Measurements from ENCODE around the gene USP11.

The USP11 gene

DNA sequence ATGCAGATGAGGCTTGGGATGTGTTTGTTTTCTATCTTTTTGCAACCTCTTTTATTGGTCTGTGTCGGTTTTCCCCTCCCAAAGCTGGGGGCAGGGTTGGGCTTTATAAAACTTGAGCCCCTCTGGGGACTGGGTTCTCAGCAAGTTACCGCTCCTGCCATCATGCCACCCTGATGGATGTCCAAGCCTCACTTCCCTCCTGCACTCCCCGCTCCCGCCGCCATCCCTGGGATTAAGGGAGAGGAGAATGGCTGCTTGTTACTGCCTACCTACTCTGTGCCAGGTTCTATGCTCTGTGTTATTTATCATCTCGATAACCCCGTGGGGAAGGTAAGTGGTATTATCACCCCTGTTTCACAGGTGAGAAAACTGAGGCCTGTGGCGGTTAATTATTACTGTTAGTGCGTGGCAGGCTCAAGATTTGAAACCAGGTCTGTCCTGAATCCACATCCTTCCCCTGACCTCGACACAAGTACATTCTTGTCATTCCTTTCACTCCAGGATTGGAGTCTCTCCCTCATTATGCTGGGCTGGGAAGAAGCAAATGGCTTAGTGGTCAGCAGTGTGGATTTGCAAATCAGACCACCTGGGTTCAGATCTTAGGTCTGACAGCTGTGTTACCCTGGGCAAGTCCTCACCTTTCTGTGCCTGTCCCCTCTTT, 34.7 kb upstream of the USP11 start (continued):
- TF ChIP-seq, protein P1, sequence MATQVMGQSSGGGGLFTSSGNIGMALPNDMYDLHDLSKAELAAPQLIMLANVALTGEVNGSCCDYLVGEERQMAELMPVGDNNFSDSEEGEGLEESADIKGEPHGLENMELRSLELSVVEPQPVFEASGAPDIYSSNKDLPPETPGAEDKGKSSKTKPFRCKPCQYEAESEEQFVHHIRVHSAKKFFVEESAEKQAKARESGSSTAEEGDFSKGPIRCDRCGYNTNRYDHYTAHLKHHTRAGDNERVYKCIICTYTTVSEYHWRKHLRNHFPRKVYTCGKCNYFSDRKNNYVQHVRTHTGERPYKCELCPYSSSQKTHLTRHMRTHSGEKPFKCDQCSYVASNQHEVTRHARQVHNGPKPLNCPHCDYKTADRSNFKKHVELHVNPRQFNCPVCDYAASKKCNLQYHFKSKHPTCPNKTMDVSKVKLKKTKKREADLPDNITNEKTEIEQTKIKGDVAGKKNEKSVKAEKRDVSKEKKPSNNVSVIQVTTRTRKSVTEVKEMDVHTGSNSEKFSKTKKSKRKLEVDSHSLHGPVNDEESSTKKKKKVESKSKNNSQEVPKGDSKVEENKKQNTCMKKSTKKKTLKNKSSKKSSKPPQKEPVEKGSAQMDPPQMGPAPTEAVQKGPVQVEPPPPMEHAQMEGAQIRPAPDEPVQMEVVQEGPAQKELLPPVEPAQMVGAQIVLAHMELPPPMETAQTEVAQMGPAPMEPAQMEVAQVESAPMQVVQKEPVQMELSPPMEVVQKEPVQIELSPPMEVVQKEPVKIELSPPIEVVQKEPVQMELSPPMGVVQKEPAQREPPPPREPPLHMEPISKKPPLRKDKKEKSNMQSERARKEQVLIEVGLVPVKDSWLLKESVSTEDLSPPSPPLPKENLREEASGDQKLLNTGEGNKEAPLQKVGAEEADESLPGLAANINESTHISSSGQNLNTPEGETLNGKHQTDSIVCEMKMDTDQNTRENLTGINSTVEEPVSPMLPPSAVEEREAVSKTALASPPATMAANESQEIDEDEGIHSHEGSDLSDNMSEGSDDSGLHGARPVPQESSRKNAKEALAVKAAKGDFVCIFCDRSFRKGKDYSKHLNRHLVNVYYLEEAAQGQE (tag by site-specific recombination; IDR thresholded peaks at IDR 0.05): no peak
- no peak for TF ChIP-seq ZNF426 (tag by site-specific recombination; IDR thresholded peaks at IDR 0.05)

DNA sequence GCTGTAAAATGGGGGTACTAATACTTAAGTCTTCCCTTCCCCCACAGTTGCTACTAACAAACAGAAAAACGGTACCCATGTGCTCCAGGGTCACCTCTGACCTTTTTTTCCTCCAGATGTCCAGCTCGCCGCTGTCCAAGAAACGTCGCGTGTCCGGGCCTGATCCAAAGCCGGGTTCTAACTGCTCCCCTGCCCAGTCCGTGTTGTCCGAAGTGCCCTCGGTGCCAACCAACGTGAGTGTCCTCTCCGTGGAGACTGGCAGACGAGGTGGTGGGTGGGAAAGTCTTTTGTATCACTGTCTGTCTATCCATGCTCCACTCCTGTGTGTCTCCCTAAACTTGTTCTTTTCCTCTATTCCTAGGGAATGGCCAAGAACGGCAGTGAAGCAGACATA, 34.1 kb upstream of the USP11 start:
- Histone ChIP-seq H3K27ac (ENCODE audit: extremely low read depth, low read depth, low read length) (no peak overlapping the region), H3K9me3 (ENCODE audit: control insufficient read depth, insufficient read depth, low read depth, low read length) (no peaks in the 10 kb centered on the region), H3K4me1 (ENCODE audit: control insufficient read depth, insufficient read depth, low read length) (peaks cover 10% of the 10 kb centered on the region; the same call in 1 of the 2 replicates), H3K36me3 (ENCODE audit: control insufficient read depth in 2 of 2, insufficient read depth in 1 of 2, low read length in 2 of 2) (peaks cover 42 to 87% of the 10 kb centered on the region in 2 experiments), H3K4me3 (ENCODE audit: low read depth, low read length) (no peak overlapping the region)
- ChIA-PET POLR2A (interaction anchor here (1.4 kb wide), 1 partner anchor 19 kb away, joined by 3 read pairs; the partner anchor contains the start of gene CDK16), CTCF (interaction anchor here (0.6 kb wide), 1 partner anchor 171 kb away, joined by 3 read pairs; the partner anchor contains the start of gene ZNF157)
- TF ChIP-seq, protein P2, sequence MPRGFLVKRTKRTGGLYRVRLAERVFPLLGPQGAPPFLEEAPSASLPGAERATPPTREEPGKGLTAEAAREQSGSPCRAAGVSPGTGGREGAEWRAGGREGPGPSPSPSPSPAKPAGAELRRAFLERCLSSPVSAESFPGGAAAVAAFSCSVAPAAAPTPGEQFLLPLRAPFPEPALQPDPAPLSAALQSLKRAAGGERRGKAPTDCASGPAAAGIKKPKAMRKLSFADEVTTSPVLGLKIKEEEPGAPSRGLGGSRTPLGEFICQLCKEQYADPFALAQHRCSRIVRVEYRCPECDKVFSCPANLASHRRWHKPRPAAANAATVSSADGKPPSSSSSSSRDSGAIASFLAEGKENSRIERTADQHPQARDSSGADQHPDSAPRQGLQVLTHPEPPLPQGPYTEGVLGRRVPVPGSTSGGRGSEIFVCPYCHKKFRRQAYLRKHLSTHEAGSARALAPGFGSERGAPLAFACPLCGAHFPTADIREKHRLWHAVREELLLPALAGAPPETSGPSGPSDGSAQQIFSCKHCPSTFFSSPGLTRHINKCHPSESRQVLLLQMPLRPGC (tag by site-specific recombination; IDR thresholded peaks at IDR 0.05): no peak
- TF ChIP-seq PRDM1 (tag by site-specific recombination; IDR thresholded peaks at IDR 0.05) (no peak), ZNF664 (tag by site-specific recombination; IDR thresholded peaks at IDR 0.05) (no peak), YY1 (tag by site-specific recombination; IDR thresholded peaks at IDR 0.05) (no peak), ZNF2 (tag by site-specific recombination; IDR thresholded peaks at IDR 0.05) (no peak), ZFP3 (tag by site-specific recombination; IDR thresholded peaks at IDR 0.05; ENCODE audit: low read depth) (no peak), HOXA7 (CRISPR knock-in tag; IDR thresholded peaks at IDR 0.05; ENCODE audit: borderline replicate concordance) (no peak), ZBTB7A (tag by site-specific recombination; IDR thresholded peaks at IDR 0.05; ENCODE audit: low read depth) (no peak)
- TF ChIP-seq, protein P3, sequence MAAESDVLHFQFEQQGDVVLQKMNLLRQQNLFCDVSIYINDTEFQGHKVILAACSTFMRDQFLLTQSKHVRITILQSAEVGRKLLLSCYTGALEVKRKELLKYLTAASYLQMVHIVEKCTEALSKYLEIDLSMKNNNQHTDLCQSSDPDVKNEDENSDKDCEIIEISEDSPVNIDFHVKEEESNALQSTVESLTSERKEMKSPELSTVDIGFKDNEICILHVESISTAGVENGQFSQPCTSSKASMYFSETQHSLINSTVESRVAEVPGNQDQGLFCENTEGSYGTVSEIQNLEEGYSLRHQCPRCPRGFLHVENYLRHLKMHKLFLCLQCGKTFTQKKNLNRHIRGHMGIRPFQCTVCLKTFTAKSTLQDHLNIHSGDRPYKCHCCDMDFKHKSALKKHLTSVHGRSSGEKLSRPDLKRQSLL (tag by site-specific recombination; IDR thresholded peaks at IDR 0.05): no peak
- TF ChIP-seq, protein P4, sequence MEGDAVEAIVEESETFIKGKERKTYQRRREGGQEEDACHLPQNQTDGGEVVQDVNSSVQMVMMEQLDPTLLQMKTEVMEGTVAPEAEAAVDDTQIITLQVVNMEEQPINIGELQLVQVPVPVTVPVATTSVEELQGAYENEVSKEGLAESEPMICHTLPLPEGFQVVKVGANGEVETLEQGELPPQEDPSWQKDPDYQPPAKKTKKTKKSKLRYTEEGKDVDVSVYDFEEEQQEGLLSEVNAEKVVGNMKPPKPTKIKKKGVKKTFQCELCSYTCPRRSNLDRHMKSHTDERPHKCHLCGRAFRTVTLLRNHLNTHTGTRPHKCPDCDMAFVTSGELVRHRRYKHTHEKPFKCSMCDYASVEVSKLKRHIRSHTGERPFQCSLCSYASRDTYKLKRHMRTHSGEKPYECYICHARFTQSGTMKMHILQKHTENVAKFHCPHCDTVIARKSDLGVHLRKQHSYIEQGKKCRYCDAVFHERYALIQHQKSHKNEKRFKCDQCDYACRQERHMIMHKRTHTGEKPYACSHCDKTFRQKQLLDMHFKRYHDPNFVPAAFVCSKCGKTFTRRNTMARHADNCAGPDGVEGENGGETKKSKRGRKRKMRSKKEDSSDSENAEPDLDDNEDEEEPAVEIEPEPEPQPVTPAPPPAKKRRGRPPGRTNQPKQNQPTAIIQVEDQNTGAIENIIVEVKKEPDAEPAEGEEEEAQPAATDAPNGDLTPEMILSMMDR (tag by site-specific recombination; IDR thresholded peaks at IDR 0.05): no peak
- TF ChIP-seq, protein P5, sequence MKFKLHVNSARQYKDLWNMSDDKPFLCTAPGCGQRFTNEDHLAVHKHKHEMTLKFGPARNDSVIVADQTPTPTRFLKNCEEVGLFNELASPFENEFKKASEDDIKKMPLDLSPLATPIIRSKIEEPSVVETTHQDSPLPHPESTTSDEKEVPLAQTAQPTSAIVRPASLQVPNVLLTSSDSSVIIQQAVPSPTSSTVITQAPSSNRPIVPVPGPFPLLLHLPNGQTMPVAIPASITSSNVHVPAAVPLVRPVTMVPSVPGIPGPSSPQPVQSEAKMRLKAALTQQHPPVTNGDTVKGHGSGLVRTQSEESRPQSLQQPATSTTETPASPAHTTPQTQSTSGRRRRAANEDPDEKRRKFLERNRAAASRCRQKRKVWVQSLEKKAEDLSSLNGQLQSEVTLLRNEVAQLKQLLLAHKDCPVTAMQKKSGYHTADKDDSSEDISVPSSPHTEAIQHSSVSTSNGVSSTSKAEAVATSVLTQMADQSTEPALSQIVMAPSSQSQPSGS (tag by site-specific recombination; IDR thresholded peaks at IDR 0.05; ENCODE audit: low read depth): no peak
- TF ChIP-seq, protein P6, sequence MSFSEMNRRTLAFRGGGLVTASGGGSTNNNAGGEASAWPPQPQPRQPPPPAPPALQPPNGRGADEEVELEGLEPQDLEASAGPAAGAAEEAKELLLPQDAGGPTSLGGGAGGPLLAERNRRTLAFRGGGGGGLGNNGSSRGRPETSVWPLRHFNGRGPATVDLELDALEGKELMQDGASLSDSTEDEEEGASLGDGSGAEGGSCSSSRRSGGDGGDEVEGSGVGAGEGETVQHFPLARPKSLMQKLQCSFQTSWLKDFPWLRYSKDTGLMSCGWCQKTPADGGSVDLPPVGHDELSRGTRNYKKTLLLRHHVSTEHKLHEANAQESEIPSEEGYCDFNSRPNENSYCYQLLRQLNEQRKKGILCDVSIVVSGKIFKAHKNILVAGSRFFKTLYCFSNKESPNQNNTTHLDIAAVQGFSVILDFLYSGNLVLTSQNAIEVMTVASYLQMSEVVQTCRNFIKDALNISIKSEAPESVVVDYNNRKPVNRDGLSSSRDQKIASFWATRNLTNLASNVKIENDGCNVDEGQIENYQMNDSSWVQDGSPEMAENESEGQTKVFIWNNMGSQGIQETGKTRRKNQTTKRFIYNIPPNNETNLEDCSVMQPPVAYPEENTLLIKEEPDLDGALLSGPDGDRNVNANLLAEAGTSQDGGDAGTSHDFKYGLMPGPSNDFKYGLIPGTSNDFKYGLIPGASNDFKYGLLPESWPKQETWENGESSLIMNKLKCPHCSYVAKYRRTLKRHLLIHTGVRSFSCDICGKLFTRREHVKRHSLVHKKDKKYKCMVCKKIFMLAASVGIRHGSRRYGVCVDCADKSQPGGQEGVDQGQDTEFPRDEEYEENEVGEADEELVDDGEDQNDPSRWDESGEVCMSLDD (tag by site-specific recombination; IDR thresholded peaks at IDR 0.05): no peak
